Neural progenitor cell (in vitro differentiated cells): Measurements from ENCODE around the gene CNTNAP2.

Experiments used
- EZH2 ChIP-seq: fragments of 200-600 bp; sonication (generic); IDR thresholded peaks from 2 replicates; pipeline ENCODE4 v1.6.1; 2017; ENCODE audit warnings: antibody characterized with exemption, mild to moderate bottlenecking, moderate library complexity
- TF ChIP-seq, protein P1 (sequence below): fragments of 200-600 bp; sonication (generic); IDR thresholded peaks from 2 replicates; pipeline ENCODE4 v1.5.1; 2017; ENCODE audit warnings: antibody characterized with exemption, mild to moderate bottlenecking

DNA sequence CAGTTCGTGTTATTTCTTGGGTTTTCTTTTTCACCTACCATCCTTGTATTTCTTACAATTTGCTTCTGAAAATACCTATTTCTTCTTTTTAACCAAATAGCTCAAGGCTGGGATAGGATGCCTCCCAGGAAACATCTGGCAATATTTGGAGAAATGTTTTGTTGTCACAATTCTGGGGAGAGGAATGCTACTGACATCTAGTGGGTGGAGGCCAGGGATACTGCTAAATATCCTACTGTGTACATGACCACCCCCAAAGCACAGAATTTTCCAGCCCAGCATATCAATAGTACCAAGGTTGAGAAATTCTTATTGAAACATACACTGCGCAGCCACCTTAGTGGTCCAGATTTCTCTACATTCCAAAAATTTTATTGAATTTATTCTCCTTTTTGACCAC lies 55.5 kb downstream of the CNTNAP2 start:
- TF ChIP-seq, protein P1, sequence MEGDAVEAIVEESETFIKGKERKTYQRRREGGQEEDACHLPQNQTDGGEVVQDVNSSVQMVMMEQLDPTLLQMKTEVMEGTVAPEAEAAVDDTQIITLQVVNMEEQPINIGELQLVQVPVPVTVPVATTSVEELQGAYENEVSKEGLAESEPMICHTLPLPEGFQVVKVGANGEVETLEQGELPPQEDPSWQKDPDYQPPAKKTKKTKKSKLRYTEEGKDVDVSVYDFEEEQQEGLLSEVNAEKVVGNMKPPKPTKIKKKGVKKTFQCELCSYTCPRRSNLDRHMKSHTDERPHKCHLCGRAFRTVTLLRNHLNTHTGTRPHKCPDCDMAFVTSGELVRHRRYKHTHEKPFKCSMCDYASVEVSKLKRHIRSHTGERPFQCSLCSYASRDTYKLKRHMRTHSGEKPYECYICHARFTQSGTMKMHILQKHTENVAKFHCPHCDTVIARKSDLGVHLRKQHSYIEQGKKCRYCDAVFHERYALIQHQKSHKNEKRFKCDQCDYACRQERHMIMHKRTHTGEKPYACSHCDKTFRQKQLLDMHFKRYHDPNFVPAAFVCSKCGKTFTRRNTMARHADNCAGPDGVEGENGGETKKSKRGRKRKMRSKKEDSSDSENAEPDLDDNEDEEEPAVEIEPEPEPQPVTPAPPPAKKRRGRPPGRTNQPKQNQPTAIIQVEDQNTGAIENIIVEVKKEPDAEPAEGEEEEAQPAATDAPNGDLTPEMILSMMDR = peak; percentile 18
- no peak for TF ChIP-seq EZH2
